GM21723 (cell line): Measurements from ENCODE around the gene ARL6.
"Not testable (repeated sequence)": the region's sequence is repeated elsewhere in the genome, so short reads cannot be mapped to it uniquely, and the experiment has no call there.

Source experiments
- ATAC-seq: cut with Tn5 transposase; IDR thresholded peaks from one replicate; pipeline ENCODE4 v1.9.1; 2021; ENCODE audit warnings: mild to moderate bottlenecking, moderate library complexity; ENCODE audit not compliant: unreplicated experiment

The ARL6 gene

DNA sequence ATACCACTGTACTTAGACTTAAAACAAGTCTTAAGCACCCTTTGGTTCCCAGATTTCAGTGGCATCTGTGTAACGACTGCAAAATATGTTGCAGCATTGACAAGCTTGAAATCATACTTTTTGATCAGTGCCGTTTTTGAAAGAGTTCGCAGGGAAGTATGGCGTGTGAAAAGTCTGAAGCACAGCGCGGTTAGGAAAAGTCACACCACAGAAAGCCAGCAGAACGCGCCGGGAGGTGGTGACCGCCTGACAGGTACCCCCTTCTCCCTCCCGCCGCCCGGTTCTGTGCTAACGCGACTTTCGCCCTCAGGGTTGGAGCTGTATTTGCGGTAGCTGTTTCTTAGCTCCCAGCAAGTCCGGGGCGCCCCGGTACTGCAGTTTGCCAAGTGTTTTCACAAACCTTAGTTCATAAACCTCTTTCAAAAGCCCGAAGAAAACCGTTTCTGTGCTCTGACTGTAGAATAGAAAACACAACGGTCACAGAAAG, 56.8 kb downstream of the ARL6 start:
- ATAC-seq, result peak; percentile 54

DNA sequence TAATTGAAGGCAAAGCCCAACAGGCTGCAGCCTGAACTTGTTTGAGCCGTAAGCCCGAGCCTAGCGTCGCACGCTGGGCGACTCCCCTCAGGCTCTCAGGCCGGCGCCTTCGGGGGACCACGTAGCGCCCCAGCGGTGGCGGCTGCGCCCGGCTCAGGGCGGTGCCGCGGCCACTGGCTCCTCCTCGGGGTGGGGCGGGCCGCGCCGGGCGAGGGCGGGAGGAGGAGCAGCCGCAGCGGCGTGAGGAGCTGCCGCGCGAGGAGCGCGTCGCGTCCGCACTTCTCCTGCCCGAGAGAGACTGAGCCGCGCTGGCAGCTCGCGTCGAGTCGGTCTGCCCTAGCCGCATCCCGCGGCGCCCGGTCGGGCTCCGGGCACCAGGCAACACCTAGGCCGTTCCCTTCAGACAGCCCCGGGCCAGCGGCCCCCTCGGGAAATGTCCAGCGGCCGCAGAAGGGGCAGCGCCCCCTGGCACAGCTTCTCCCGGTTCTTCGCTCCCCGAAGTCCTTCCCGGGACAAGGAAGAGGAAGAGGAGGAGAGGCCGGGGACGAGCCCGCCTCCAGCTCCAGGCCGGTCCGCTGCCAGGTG, 57.3 kb downstream of the ARL6 start, which contains the start of gene CRYBG3:
Gene CRYBG3, plus strand, starts transcription at position 238 of the 585 bp plus-strand sequence. Its CDS starts 196 bp downstream, at position 434.
- ATAC-seq, result peak; percentile 99

DNA sequence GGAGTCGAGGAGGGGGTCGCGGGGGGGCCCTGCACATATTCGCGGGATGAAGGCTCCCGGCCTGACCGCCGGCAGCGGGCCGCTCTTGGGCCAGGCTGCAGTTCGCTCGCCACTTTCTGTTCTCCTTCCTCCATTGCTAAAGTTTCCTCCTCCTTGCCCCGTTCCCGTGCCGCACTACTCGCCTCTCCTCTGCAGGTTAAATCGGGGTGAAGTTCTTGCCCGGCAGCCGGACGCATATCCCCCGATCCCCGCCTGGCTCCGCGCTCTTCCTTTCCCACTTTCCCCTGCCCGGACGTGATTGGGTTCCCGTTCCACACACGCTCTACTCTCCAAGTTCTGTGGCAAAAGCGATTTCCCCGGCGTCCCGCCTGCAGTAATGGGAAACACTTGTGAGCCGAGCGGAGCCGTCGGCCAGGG, 57.8 kb downstream of the ARL6 start:
- ATAC-seq, result peak; percentile 42

DNA sequence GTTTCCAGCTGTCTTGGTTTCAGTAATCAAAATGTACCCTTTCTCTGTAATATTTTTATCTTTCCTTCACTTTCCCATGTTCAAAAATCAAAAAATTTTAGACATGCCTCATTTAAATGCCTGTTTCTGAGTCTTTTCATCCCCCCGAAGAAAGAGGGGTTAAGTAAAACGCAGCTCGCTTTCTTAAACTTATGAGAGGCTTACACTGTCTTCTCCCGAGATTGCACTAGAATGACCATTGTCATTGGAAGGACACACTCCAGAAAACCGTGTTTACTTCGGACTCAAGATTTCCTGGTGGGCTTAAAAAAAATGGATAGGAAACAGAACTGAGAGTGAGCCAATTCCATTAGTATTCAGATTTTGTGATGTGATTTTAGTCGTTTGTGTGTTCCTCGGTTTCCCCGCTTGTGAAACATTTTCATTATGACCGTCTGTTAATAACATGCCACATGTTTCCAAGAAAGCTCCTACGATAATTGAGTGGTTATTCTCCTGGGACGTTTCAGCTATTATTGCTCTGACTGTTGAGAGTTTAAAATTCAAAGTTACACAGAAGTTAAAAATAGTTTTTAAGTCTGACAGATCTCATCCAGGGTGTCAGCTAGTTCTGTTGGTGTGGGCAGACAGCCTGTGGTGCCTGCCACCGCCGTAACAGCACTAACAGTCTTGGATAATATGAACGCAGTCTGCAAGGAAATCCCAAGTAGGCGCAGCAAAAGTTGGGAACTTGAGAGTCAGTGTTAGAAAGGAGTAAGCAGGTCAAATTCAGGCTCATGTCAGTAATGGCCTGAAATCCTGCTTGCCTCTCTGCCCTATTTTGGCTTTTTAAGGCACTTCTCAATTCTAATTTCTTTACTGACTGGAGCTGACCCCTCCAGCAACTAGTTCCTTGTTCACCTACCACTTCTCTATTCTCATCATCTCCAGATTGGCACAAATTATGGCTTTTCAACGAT, 58.8 kb downstream of the ARL6 start:
- no peak for ATAC-seq

DNA sequence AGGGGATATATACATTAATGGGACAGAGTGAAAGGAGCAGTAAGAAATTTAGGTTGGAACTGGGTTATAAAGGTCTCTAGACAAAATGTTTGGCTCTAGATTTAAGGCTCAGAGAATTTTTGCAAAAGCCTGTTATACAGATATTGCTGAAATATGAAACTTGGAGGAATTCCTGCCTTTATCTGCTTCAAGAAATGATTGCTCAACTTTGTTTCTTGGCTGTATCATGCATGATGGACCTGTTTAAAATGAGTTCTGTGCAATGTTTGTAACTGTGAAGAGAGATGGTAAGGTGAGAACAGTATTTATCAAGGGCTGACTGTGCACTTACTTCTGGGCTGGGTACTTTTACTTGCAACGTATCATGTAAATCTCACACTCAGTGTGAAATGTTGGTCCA, 60.5 kb downstream of the ARL6 start:
- ATAC-seq, result no peak

DNA sequence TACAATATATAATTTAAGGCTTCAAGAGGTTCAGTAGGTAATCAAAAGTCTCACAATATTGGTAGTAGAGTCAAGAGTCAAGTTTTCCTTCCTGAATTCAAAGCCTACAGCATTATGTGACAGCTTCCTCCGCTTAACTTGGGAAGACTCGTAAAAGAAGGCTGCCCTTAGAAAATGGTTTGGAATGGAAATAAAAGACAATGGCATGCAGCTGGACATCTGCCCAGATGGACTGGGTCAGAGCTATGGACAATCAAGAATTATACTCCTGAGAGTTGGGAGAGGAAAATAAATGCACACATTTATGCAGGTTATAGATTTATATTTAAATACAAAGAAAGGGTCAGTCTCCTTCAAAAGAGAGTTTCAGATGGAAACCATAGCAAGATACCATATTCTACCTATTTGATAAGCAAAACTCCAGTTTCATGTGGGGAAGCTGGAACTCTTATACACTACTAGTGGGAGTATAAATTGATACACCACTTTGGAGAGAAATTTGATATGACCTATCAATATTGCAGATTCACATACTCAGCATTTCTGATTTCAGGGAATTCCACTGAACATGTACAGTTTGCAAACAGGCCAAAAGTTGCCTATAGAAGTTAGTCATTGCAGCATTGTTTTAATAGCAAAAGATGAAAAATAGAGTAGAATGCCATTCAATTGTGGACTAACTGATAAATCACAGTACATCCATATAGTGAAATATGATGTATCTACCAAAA, 63.3 kb downstream of the ARL6 start:
- no peak for ATAC-seq

DNA sequence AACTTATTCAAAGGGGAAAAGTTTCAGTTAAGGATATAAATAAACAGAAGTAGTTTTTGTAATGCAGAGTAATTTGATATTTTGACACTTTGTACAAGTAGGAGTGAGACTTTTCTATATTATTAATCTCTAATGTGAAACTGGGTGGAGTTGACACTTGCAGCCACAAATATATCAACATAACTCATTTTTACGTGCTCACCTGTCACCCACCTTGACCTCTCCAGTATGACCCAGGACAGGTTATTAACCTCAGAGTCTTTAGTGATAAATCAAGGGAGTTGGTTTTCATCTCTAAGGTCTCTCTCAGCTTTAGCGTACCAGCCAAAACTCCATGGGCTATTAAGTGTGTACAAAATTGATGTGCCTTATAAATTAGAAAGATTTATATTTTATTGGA, 64.6 kb downstream of the ARL6 start:
- no peak for ATAC-seq

DNA sequence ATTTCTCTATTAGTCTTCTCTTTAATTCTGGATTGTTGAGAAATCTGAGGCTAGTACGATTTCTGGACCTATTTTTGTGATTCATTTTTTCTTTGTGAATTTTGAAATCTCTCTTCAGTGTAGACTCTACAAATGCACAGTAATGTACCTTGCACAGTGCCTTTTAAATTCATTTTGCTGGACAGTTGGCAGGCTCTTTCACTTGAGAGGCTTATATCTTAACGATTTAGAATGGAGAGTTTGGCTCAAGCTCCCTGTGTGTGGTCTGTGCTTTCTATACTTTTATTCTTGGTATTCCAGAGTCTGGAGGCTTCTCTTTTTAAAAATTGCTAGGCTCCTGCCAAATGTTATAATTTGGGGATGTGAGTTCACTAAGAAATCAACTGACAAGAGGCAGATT, 66.1 kb downstream of the ARL6 start:
- no peak for ATAC-seq

DNA sequence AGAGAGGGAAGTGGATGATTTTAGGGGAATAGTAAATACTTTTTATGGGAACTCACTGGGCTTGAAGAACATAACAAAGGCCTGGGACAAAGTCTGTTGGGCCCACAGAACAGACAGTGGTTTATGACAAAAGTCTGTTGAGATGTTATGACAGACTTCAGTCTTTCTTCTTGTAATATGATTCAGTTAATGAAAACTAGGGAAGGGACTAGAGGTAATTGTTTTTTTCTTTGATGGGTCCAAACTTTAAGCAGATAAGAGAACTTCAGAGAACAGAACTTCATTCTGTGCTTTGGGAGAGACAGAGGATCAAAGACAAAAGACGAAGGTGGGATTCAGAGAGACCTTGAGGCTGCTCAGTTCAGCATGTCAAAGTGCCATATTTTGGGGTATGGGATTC, 66.6 kb downstream of the ARL6 start:
- no peak for ATAC-seq

DNA sequence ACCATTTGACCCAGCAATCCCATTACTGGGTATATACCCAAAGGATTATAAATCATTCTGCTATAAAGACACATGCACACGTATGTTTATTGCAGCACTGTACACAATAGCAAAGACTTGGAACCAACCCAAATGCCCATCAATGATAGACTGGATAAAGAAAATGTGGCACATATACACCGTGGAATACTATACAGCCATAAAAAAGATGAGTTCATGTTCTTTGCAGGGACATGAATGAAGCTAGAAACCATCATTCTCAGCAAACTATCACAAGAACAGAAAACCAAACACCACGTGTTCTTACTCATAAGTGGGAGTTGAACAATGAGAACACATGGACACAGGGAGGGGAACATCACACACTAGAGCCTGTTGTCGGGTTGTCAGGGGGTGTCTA, 68.6 kb downstream of the ARL6 start:
- ATAC-seq, result not testable (repeated sequence)

DNA sequence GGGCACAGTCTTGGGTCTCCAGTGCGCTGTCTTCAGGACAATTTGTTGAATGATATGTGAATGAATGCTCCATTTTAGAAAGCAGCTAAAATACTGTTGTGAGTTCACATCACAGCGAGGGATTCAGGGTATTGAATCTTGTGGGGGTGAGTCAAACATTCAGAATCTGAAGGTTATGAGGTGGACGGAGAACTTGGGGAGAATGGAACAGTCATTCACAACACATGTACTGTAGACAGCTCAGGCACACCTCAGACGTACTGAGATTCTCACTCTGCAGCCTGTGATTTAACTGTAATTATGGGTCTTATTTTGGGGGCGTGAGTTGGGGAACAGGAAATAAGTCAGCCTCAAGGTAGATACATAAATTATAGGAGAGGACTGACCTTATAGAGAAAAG, 71.2 kb downstream of the ARL6 start:
- ATAC-seq, result no peak

DNA sequence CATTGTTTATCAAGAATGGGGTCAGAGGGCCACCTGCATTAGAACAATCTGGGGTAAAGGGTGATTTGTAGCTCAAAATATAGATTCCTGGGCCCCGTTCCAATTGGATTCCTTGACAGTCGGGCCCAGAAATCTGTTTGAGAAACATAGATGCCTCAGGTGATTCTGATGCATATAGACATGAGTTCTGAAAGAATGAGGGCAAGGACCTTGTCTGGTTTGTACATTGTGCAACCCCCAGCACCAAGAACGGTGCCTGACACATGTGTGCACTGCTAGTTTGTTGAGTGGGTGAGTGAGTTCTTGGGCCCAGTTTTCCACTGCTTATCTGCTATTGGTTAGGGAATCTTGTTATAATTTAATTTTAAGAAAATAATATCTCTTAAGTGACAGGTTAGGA, 73.8 kb downstream of the ARL6 start:
- no peak for ATAC-seq

DNA sequence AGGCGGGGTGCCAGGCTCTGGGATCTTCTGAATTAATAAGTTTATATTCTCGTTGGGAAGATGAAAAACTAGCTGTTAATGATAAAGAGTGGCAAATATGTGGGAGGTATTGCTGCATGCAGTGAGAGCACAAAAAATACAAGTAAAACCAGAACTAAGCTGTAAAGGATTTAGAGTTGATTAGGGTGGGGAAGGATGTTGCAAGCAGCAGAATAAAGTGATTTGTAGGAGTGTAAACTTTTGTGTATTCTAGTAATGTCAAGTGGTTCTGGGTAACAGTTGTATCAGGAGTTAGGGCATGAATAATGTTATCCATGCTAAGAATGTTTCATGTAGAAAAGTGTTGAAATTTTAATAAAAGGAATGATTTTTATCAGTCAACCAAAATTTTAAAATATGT, 75.4 kb downstream of the ARL6 start:
- no peak for ATAC-seq

DNA sequence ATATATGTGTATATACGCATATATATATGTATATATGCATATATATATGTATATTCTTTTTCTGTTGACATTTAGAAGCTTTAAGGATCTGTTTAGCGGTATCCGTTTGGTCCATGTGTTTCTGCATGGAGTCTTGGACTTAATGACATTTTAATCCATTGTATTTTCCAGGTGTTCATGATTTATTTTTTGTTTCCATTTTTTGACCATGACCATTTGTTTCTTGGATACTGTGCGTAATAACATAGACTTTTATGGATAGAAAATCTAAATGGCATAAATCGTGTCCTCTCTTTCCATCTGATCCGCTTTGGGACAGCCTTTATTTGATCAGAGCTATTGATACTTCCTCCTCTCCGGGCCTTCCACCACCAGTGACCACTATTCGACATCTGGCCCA, 76.7 kb downstream of the ARL6 start:
- ATAC-seq, result no peak

DNA sequence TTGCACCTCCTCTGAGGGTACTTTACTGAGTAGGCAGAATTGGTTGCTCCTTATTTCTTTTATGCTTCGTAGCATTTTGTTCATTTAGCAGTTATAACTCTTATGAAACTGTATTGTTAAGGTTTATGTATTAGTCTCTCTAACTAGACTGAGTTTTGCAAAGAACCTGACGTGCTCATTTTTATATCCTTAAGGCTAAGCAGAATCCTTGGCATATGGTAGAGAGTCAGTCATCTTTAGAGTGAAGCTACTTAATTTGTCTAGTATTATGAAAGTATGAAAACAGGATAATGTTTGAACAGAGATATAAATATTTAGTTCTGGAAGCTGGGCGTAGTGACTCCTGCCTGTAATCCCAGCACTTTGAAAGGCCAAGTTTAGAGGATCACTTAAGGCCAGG, 77.4 kb downstream of the ARL6 start:
- no peak for ATAC-seq

DNA sequence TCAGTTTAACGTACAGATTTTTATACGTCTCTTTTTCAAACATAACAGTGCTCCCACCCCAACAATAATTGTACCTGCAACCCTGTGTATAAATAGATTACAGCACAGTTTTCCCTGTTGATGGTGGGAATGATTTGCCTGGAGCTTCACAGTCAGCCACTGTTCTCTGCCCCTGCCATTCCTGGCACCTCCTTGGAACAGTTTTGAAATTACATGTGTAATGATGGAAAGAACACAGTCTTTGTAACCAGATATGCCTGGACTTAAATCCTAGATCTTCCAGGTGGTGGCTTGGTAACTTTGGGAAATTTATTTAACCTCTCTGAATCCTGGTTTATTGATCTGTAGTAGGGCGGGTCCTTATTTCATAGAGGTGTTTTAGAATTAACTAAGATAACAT, 84.2 kb downstream of the ARL6 start:
- no peak for ATAC-seq
